Erythroblast (primary cell): ENCODE results near the gene GIMAP8.

Experiments
- GATA1 ChIP-seq: IDR thresholded peaks from 2 replicates; pipeline ENCODE4 v1.6.1; 2011; ENCODE audit warnings: low read depth, mild to moderate bottlenecking, control low read depth, low read length, moderate library complexity
- POLR2A ChIP-seq: IDR thresholded peaks from 2 replicates; pipeline ENCODE4 v1.6.1; 2011; ENCODE audit warnings: mild to moderate bottlenecking, low read length

GRCh38 chr7:150516956-150517745 lies 66.7 kb downstream of the GIMAP8 start:
- TF ChIP-seq POLR2A (no peak), GATA1 (no peak)
